GM23248 (cell line): ENCODE results near the gene ACAA2. TPM values are rescaled to one million over a fixed set of nuclear protein-coding genes. Genes with fewer than 3 reads are reported as not detected.

Experiments
- DNase-seq: peaks from one replicate; pipeline ENCODE4 v3.0.0-alpha.2; 2015
- H2AFZ ChIP-seq: fragments of 200-600 bp; sonication (generic); 2 replicates; pipeline ENCODE4 v1.6.1; 2016; ENCODE audit warnings: antibody characterized with exemption
- H3F3A ChIP-seq: fragments of 200-600 bp; sonication (generic); 2 replicates; pipeline ENCODE4 v1.6.1; 2016; ENCODE audit warnings: mild to moderate bottlenecking, antibody characterized with exemption, mixed run types; ENCODE audit not compliant: insufficient read depth
- H3K27ac ChIP-seq: fragments of 200-600 bp; sonication (generic); 2 replicates; pipeline ENCODE4 v1.5.1; 2016; ENCODE audit warnings: mild to moderate bottlenecking
- H3K27me3 ChIP-seq: fragments of 200-600 bp; sonication (generic); replicated peaks from 2 replicates; pipeline ENCODE4 v1.6.1; 2016; ENCODE audit warnings: mild to moderate bottlenecking; ENCODE audit not compliant: insufficient read depth
- H3K36me3 ChIP-seq: fragments of 200-600 bp; sonication (generic); 2 replicates; pipeline ENCODE4 v1.6.1; 2016; ENCODE audit warnings: low read depth, mild to moderate bottlenecking
- H3K4me1 ChIP-seq: fragments of 200-600 bp; sonication (generic); 2 replicates; pipeline ENCODE4 v1.6.1; 2016; ENCODE audit warnings: mild to moderate bottlenecking; ENCODE audit not compliant: insufficient read depth
- H3K4me2 ChIP-seq: fragments of 200-600 bp; sonication (generic); one replicate; pipeline ENCODE4 v1.6.1; 2016; ENCODE audit warnings: mild to moderate bottlenecking; ENCODE audit not compliant: unreplicated experiment
- H3K4me3 ChIP-seq: fragments of 200-600 bp; sonication (generic); 2 replicates; pipeline ENCODE4 v1.5.1; 2016; ENCODE audit warnings: mild to moderate bottlenecking
- H3K79me2 ChIP-seq: fragments of 200-600 bp; sonication (generic); 2 replicates; pipeline ENCODE4 v1.6.1; 2016; ENCODE audit warnings: mild to moderate bottlenecking; ENCODE audit not compliant: insufficient read depth
- H3K9ac ChIP-seq: fragments of 200-600 bp; sonication (generic); 2 replicates; pipeline ENCODE4 v1.6.1; 2016; ENCODE audit warnings: mild to moderate bottlenecking
- H3K9me2 ChIP-seq: fragments of 200-600 bp; sonication (generic); 2 replicates; pipeline ENCODE4 v1.6.1; 2016; ENCODE audit warnings: mixed run types, mild to moderate bottlenecking, moderate library complexity; ENCODE audit not compliant: insufficient read depth
- H3K9me3 ChIP-seq: fragments of 200-600 bp; sonication (generic); one replicate; pipeline ENCODE4 v1.6.1; 2017; ENCODE audit warnings: low read depth
- H4K20me1 ChIP-seq: fragments of 200-600 bp; sonication (generic); 2 replicates; pipeline ENCODE4 v1.6.0; 2016; ENCODE audit not compliant: insufficient read depth
- EZH2 ChIP-seq: fragments of 200-600 bp; sonication (generic); IDR thresholded peaks from 2 replicates; pipeline ENCODE4 v1.6.1; 2018; ENCODE audit warnings: antibody characterized with exemption, mild to moderate bottlenecking; ENCODE audit not compliant: insufficient read depth, poor library complexity, severe bottlenecking
- EZH2phosphoT487 ChIP-seq: fragments of 200-600 bp; sonication (generic); IDR thresholded peaks from 2 replicates; pipeline ENCODE4 v1.6.1; 2018; ENCODE audit warnings: antibody characterized with exemption, moderate library complexity, mild to moderate bottlenecking, low read depth; ENCODE audit not compliant: insufficient read depth
- WGBS, 2 experiments: methylation state at CpG; one replicate each; pipeline ENCODE4 v1.1.6; 2015 to 2017; ENCODE audit warnings: low lambda C conversion rate in 2 of 2, low coverage in 1 of 2; ENCODE audit errors: missing lambda C conversion rate in 2 of 2; 5-methylcytosine and 5-hydroxymethylcytosine counted together
- in situ Hi-C: fragments of 300-500 bp; cut with MboI; formaldehyde crosslinking; loops from 2 replicates; pipeline ENCODE4 v1.15.0; 2020
- polyA plus RNA-seq: library from polyadenylated mRNA; unstranded; fragments of >200 nt; fragmentation: Nextera tagmentation; extraction: Ambion mirVana; gene quantifications from 2 replicates; pipeline ENCODE4 v1.2.1, GENCODE V29; 2016
- total RNA-seq: library from RNA; depleted of rRNA; stranded (reverse); fragments of >200 nt; shearing (Covaris generic); gene quantifications from 2 replicates; pipeline ENCODE4 v1.2.3, GENCODE V29; 2014

ACAA2 gene
- total and polyA plus RNA-seq, 2 experiments from 2014 or later, result 55.6 to 94.8 TPM

- Histone ChIP-seq H2AFZ (no peak overlapping the region), H3K4me3 (no peak overlapping the region), H3K9me3 (no peaks in the 10 kb centered on the region), H4K20me1 (no peaks in the 10 kb centered on the region), H3F3A (0 out of 2 replicates have a peak, but pooled peaks cover 4% of the 10 kb centered on the region), H3K9ac (no peak overlapping the region), H3K27ac (no peak overlapping the region), H3K36me3 (no peaks in the 10 kb centered on the region), H3K79me2 (no peaks in the 10 kb centered on the region), H3K9me2 (no peaks in the 10 kb centered on the region), H3K4me2 (no peak overlapping the region), H3K4me1 (peaks cover 19% of the 10 kb centered on the region), H3K27me3 (no peaks in the 10 kb centered on the region; the same call in 1 of the 2 replicates)
- in situ Hi-C loops, result no loop called here
- TF ChIP-seq EZH2phosphoT487 (no peak), EZH2 (no peak)
- WGBS, 2 experiments, result 88% methylated on average over 8 of the region's 8 CpGs
- DNase-seq, result no peak
Observed at GRCh38 chr18:49847524-49847923, 34.2 kb upstream of the ACAA2 start.

GRCh38 chr18:49846718-49847470 is 33.6 kb upstream of the ACAA2 start:
- no peaks in the 10 kb centered on the region for H3K36me3 ChIP-seq
- H3K27ac ChIP-seq, result no peak overlapping the region
- DNase-seq, result no peak
- no peak for TF ChIP-seq EZH2
- in situ Hi-C loops, result no loop called here
- H3F3A ChIP-seq, result 0 out of 2 replicates have a peak, but pooled peaks cover 4% of the 10 kb centered on the region
- no peak overlapping the region for H3K4me3 ChIP-seq
- no peak overlapping the region for H3K4me2 ChIP-seq
- H3K9me2 ChIP-seq, result no peaks in the 10 kb centered on the region
- no peaks in the 10 kb centered on the region for H3K79me2 ChIP-seq
- H3K27me3 ChIP-seq, result no peaks in the 10 kb centered on the region; the same call in 1 of the 2 replicates
- H2AFZ ChIP-seq, result no peak overlapping the region
- no peaks in the 10 kb centered on the region for H3K9me3 ChIP-seq
- peaks cover 19% of the 10 kb centered on the region for H3K4me1 ChIP-seq
- H4K20me1 ChIP-seq, result no peaks in the 10 kb centered on the region
- no peak overlapping the region for H3K9ac ChIP-seq
- 59 to 67% methylated on average over 7 to 10 of the region's 10 CpGs for WGBS, 2 experiments

GRCh38 chr18:49846361-49846662 is 33.0 kb upstream of the ACAA2 start:
- H3K4me1 ChIP-seq, result peaks cover 19% of the 10 kb centered on the region

GRCh38 chr18:49845629-49846360 is 32.5 kb upstream of the ACAA2 start:
- H3K27ac ChIP-seq, result no peak overlapping the region
- 0 out of 2 replicates have a peak, but pooled peaks cover 4% of the 10 kb centered on the region for H3F3A ChIP-seq
- in situ Hi-C loops, result no loop called here
- H3K4me2 ChIP-seq, result no peak overlapping the region
- peaks cover 19% of the 10 kb centered on the region for H3K4me1 ChIP-seq
- no peak overlapping the region for H2AFZ ChIP-seq
- no peaks in the 10 kb centered on the region for H4K20me1 ChIP-seq
- no peaks in the 10 kb centered on the region for H3K9me2 ChIP-seq
- H3K4me3 ChIP-seq, result no peak overlapping the region
- H3K36me3 ChIP-seq, result no peaks in the 10 kb centered on the region
- DNase-seq, result peak; percentile 12
- no peak overlapping the region for H3K9ac ChIP-seq
- 15 to 47% methylated on average over 4 to 6 of the region's 6 CpGs for WGBS, 2 experiments
- H3K79me2 ChIP-seq, result no peaks in the 10 kb centered on the region
- H3K27me3 ChIP-seq, result no peaks in the 10 kb centered on the region; the same call in 1 of the 2 replicates
- H3K9me3 ChIP-seq, result no peaks in the 10 kb centered on the region
- no peak for TF ChIP-seq EZH2phosphoT487
- no peak for TF ChIP-seq EZH2

More at GRCh38 chr18:49846361-49846662, 33.0 kb upstream of the ACAA2 start:
- no peaks in the 10 kb centered on the region for H3K9me2 ChIP-seq
- no peaks in the 10 kb centered on the region for H3K79me2 ChIP-seq
- no peak overlapping the region for H3K9ac ChIP-seq
- H3K9me3 ChIP-seq, result no peaks in the 10 kb centered on the region
- H3K4me3 ChIP-seq, result no peak overlapping the region
- peak; percentile 87 for DNase-seq
- in situ Hi-C loops, result no loop called here
- H3K4me2 ChIP-seq, result no peak overlapping the region
- no peak for TF ChIP-seq EZH2
- TF ChIP-seq EZH2phosphoT487, result no peak
- no peaks in the 10 kb centered on the region for H4K20me1 ChIP-seq
- H3F3A ChIP-seq, result 0 out of 2 replicates have a peak, but pooled peaks cover 4% of the 10 kb centered on the region
- no peaks in the 10 kb centered on the region; the same call in 1 of the 2 replicates for H3K27me3 ChIP-seq
- WGBS, 2 experiments, result 5% methylated on average over 5 of the region's 5 CpGs
- no peak overlapping the region for H3K27ac ChIP-seq
- no peaks in the 10 kb centered on the region for H3K36me3 ChIP-seq
- H2AFZ ChIP-seq, result no peak overlapping the region
